ENCODE data around the gene LSM3. TPM values are rescaled to one million over a fixed set of nuclear protein-coding genes. Genes with fewer than 3 reads are reported as not detected.

Gene LSM3
- total RNA-seq, 4 donors from 2014 or later: 4.8 to 7.9 (median 5.8) TPM

GRCh38 chr3:14156201-14156600, 22.4 kb upstream of the LSM3 start:
- no peak overlapping the region for H3K4me3 ChIP-seq
- H3K27ac ChIP-seq: no peak overlapping the region
- peaks cover 0 to 4% (median 0%) of the 10 kb centered on the region in 4 donors for H3K4me1 ChIP-seq
- peaks cover 0 to 5% (median 3%) of the 10 kb centered on the region in 4 donors for H3K9me3 ChIP-seq
- H3K36me3 ChIP-seq: peaks cover 5 to 93% (median 38%) of the 10 kb centered on the region in 3 donors
- H3K27me3 ChIP-seq: no peaks in the 10 kb centered on the region
- 91 to 94% methylated on average over 7 of the region's 7 CpGs for WGBS, 2 donors
- no peak for DNase-seq (ENCODE audit: low spot score in 2 of 2)
- TF ChIP-seq POLR2A (IDR thresholded peaks at IDR 0.05) (no peak), CTCF (IDR thresholded peaks at IDR 0.05) (no peak), EP300 (IDR thresholded peaks at IDR 0.05) (no peak)

GRCh38 chr3:14156843-14157561, 21.6 kb upstream of the LSM3 start:
- DNase-seq (ENCODE audit: low spot score in 2 of 2): no peak
- WGBS, 2 donors: 92 to 97% methylated on average over 13 of the region's 13 CpGs
- no peak for TF ChIP-seq EP300 (IDR thresholded peaks at IDR 0.05)
- no peak for TF ChIP-seq POLR2A (IDR thresholded peaks at IDR 0.05)
- no peak for TF ChIP-seq CTCF (IDR thresholded peaks at IDR 0.05)
- Histone ChIP-seq H3K4me3 (no peak overlapping the region), H3K27ac (no peak overlapping the region), H3K27me3 (no peaks in the 10 kb centered on the region), H3K4me1 (peaks cover 0 to 4% (median 0%) of the 10 kb centered on the region in 4 donors), H3K9me3 (peaks cover 0 to 13% (median 7%) of the 10 kb centered on the region in 4 donors), H3K36me3 (peaks cover 5 to 93% (median 38%) of the 10 kb centered on the region in 3 donors)

GRCh38 chr3:14157951-14158350, 20.7 kb upstream of the LSM3 start:
- H3K27ac ChIP-seq: no peak overlapping the region
- no peak for DNase-seq (ENCODE audit: low spot score in 2 of 2)
- peaks cover 5 to 93% (median 42%) of the 10 kb centered on the region in 3 donors for H3K36me3 ChIP-seq
- H3K4me3 ChIP-seq: no peak overlapping the region
- H3K27me3 ChIP-seq: no peaks in the 10 kb centered on the region
- TF ChIP-seq POLR2A (IDR thresholded peaks at IDR 0.05): no peak
- TF ChIP-seq CTCF (IDR thresholded peaks at IDR 0.05): no peak
- TF ChIP-seq EP300 (IDR thresholded peaks at IDR 0.05): no peak
- peaks cover 0 to 4% (median 0%) of the 10 kb centered on the region in 4 donors for H3K4me1 ChIP-seq
- WGBS, 2 donors: 99% methylated on average over 9 of the region's 9 CpGs
- peaks cover 0 to 22% (median 8%) of the 10 kb centered on the region in 4 donors for H3K9me3 ChIP-seq

GRCh38 chr3:14158370-14158769, 20.2 kb upstream of the LSM3 start:
- no peak for DNase-seq (ENCODE audit: low spot score in 2 of 2)
- H3K27me3 ChIP-seq: no peaks in the 10 kb centered on the region
- no peak for TF ChIP-seq EP300 (IDR thresholded peaks at IDR 0.05)
- TF ChIP-seq CTCF (IDR thresholded peaks at IDR 0.05): no peak
- no peak for TF ChIP-seq POLR2A (IDR thresholded peaks at IDR 0.05)
- 92 to 95% methylated on average over 14 of the region's 14 CpGs for whole genome bisulfite sequencing, 2 donors
- no peak overlapping the region for H3K4me3 ChIP-seq
- H3K27ac ChIP-seq: no peak overlapping the region
- H3K36me3 ChIP-seq: peaks cover 5 to 93% (median 42%) of the 10 kb centered on the region in 3 donors
- peaks cover 0 to 4% (median 0%) of the 10 kb centered on the region in 4 donors for H3K4me1 ChIP-seq
- H3K9me3 ChIP-seq: peaks cover 0 to 22% (median 8%) of the 10 kb centered on the region in 4 donors

- TF ChIP-seq EP300 (IDR thresholded peaks at IDR 0.05) (no peak), POLR2A (IDR thresholded peaks at IDR 0.05) (no peak), CTCF (IDR thresholded peaks at IDR 0.05) (no peak)
- 97 to 98% methylated on average over 8 of the region's 8 CpGs for WGBS, 2 donors
- no peak for DNase-seq (ENCODE audit: low spot score in 2 of 2)
- Histone ChIP-seq H3K27me3 (no peaks in the 10 kb centered on the region), H3K4me3 (no peak overlapping the region), H3K36me3 (peaks cover 5 to 93% (median 45%) of the 10 kb centered on the region in 3 donors), H3K9me3 (peaks cover 0 to 22% (median 8%) of the 10 kb centered on the region in 4 donors), H3K27ac (no peak overlapping the region), H3K4me1 (peaks cover 0 to under 1% (median 0%) of the 10 kb centered on the region in 4 donors)
Observed at GRCh38 chr3:14159426-14159825, 19.2 kb upstream of the LSM3 start.
